A673 (cell line): ENCODE data around the gene C16orf96. TPM values are rescaled to one million over a fixed set of nuclear protein-coding genes. Genes with fewer than 3 reads are reported as not detected.

Source experiments
- BruUV-seq: library from RNA; stranded (reverse); fragments of 400-500 nt; replicated peaks from 2 replicates; lab custom pipeline; 2021; lab: Mats Ljungman, UMichigan
- CTCF ChIA-PET: fragments of 300-600 bp; sonication (Branson Sonifier 250); formaldehyde crosslinking; loops from one replicate; lab custom pipeline; 2022; ENCODE audit warnings: antibody characterized with exemption; lab: Charles Lee
- POLR2A ChIA-PET: fragments of 300-600 bp; sonication (Branson Sonifier 250); formaldehyde crosslinking; loops from one replicate; lab custom pipeline; 2022; ENCODE audit warnings: antibody characterized with exemption; ENCODE audit not compliant: low non-redundant PET; lab: Charles Lee
- DNase-seq: peaks from one replicate; pipeline ENCODE4 v3.0.0-alpha.2; 2015; ENCODE audit warnings: low spot score
- H3K27ac ChIP-seq: fragments of 200-600 bp; sonication (generic); 2 replicates; pipeline ENCODE4 v1.5.1; 2016; ENCODE audit warnings: mixed run types, low read depth, mild to moderate bottlenecking, mixed read lengths, antibody characterized with exemption, low read length; ENCODE audit not compliant: poor library complexity, severe bottlenecking
- H3K27me3 ChIP-seq: fragments of 200-600 bp; sonication (generic); replicated peaks from 2 replicates; pipeline ENCODE4 v1.6.1; 2017; ENCODE audit warnings: mixed run types, low read depth, mild to moderate bottlenecking, mixed read lengths, antibody characterized with exemption, low read length; ENCODE audit not compliant: insufficient read depth, poor library complexity
- H3K36me3 ChIP-seq: fragments of 200-600 bp; sonication (generic); 2 replicates; pipeline ENCODE4 v1.6.1; 2016; ENCODE audit warnings: mixed run types, mild to moderate bottlenecking, mixed read lengths, antibody characterized with exemption, low read length; ENCODE audit not compliant: insufficient read depth, poor library complexity, severe bottlenecking
- H3K4me1 ChIP-seq: fragments of 200-600 bp; sonication (generic); 2 replicates; pipeline ENCODE4 v1.6.1; 2017; ENCODE audit warnings: mixed run types, mild to moderate bottlenecking, mixed read lengths, antibody characterized with exemption, low read length; ENCODE audit not compliant: insufficient read depth, poor library complexity, severe bottlenecking
- H3K4me3 ChIP-seq: fragments of 200-600 bp; sonication (generic); 2 replicates; pipeline ENCODE4 v1.5.1; 2016; ENCODE audit warnings: low read depth, mixed run types, mild to moderate bottlenecking, mixed read lengths, low read length; ENCODE audit not compliant: poor library complexity, severe bottlenecking
- H3K9me3 ChIP-seq: fragments of 200-600 bp; sonication (generic); 2 replicates; pipeline ENCODE4 v1.6.1; 2016; ENCODE audit warnings: mixed run types, low read depth, mild to moderate bottlenecking, mixed read lengths, antibody characterized with exemption, low read length; ENCODE audit not compliant: poor library complexity, severe bottlenecking
- CTCF ChIP-seq: fragments of 300-800, 200-600 bp; sonication (generic); conservative IDR thresholded peaks from 2 replicates; pipeline ENCODE4 v1.5.1; 2017; ENCODE audit warnings: low read depth, mild to moderate bottlenecking, antibody characterized with exemption, low read length, moderate library complexity, mixed read lengths
- EZH2 ChIP-seq: fragments of 200-600 bp; sonication (generic); IDR thresholded peaks from 2 replicates; pipeline ENCODE4 v1.6.1; 2017; ENCODE audit warnings: borderline replicate concordance, low read depth, mild to moderate bottlenecking, mixed read lengths, antibody characterized with exemption, low read length; ENCODE audit not compliant: poor library complexity, severe bottlenecking
- intact Hi-C: fragments of 100-400 bp; cut with micrococcal nuclease; formaldehyde crosslinking; loops from one replicate; pipeline ENCODE4 v1.10.0; 2022; ENCODE audit not compliant: unreplicated experiment
- total RNA-seq: library from RNA; stranded (reverse); gene quantifications from 2 replicates; pipeline ENCODE4 v1.2.3, GENCODE V29; 2021

C16orf96 gene
- total RNA-seq, 1 experiment from 2014 or later = not detected

GRCh38 chr16:4626396-4626795, 70.3 kb downstream of the C16orf96 start:
- Histone ChIP-seq H3K27me3 (no peaks in the 10 kb centered on the region), H3K9me3 (peaks cover 3% of the 10 kb centered on the region), H3K27ac (peak overlapping the region; percentile 92), H3K36me3 (peaks cover 9% of the 10 kb centered on the region), H3K4me3 (peak overlapping the region; percentile 99), H3K4me1 (peaks cover 6% of the 10 kb centered on the region)
- CTCF ChIA-PET = no interaction called here
- no peak for DNase-seq
- no TSS peak for BruUV-seq
- intact Hi-C loops = no loop called here
- POLR2A ChIA-PET = interaction anchor here (0.6 kb wide), 1 partner anchor 10 kb away, joined by 4 read pairs; no protein-coding TSS in a partner anchor
- TF ChIP-seq CTCF (no peak), EZH2 (no peak)

GRCh38 chr16:4628283-4628682, 72.1 kb downstream of the C16orf96 start:
- POLR2A ChIA-PET = no interaction called here
- no peak overlapping the region for H3K4me3 ChIP-seq
- no TSS peak for BruUV-seq
- CTCF ChIA-PET = no interaction called here
- no peak overlapping the region for H3K27ac ChIP-seq
- H3K27me3 ChIP-seq = no peaks in the 10 kb centered on the region
- no peak for DNase-seq
- intact Hi-C loops = no loop called here
- peaks cover 6% of the 10 kb centered on the region for H3K4me1 ChIP-seq
- TF ChIP-seq EZH2 = no peak
- H3K36me3 ChIP-seq = peaks cover 13% of the 10 kb centered on the region
- peaks cover 6% of the 10 kb centered on the region for H3K9me3 ChIP-seq

GRCh38 chr16:4631444-4631843, 75.3 kb downstream of the C16orf96 start:
- H3K9me3 ChIP-seq = peaks cover 6% of the 10 kb centered on the region
- no peak overlapping the region for H3K27ac ChIP-seq
- no TSS peak for BruUV-seq
- TF ChIP-seq EZH2 = no peak
- TF ChIP-seq CTCF = no peak
- intact Hi-C loops = no loop called here
- H3K36me3 ChIP-seq = peaks cover 13% of the 10 kb centered on the region
- DNase-seq = no peak
- no peaks in the 10 kb centered on the region for H3K27me3 ChIP-seq
- ChIA-PET POLR2A (no interaction called here), CTCF (no interaction called here)
- H3K4me1 ChIP-seq = no peaks in the 10 kb centered on the region
- no peak overlapping the region for H3K4me3 ChIP-seq

- BruUV-seq = no TSS peak
- Histone ChIP-seq H3K9me3 (peaks cover 6% of the 10 kb centered on the region), H3K4me1 (no peaks in the 10 kb centered on the region), H3K36me3 (peaks cover 7% of the 10 kb centered on the region), H3K27me3 (no peaks in the 10 kb centered on the region), H3K4me3 (no peak overlapping the region), H3K27ac (no peak overlapping the region)
- ChIA-PET POLR2A (no interaction called here), CTCF (no interaction called here)
- no peak for TF ChIP-seq EZH2
- TF ChIP-seq CTCF = no peak
- no peak for DNase-seq
- intact Hi-C loops = no loop called here
Observed at GRCh38 chr16:4633910-4634635, 77.9 kb downstream of the C16orf96 start.
